Peyer's patch (tissue), 4 donors: ENCODE data around the gene HS3ST5.

ENCODE experiments used
- POLR2A ChIP-seq, 2 donors: fragments of 450-650 bp; IDR thresholded peaks; one replicate each; pipeline ENCODE4 v1.5.1; 2017; ENCODE audit warnings: antibody characterized with exemption in 2 of 2, mild to moderate bottlenecking in 2 of 2, moderate library complexity in 2 of 2
- TF ChIP-seq, protein P1 (sequence below), 6 experiments: fragments of 450-650 bp in 4 of 6; fragments of 200-600 bp in 2 of 6; sonication (generic) in 1 of 6; IDR thresholded peaks; one replicate each; pipeline ENCODE4 v1.5.1; 2017 to 2019; ENCODE audit warnings: antibody characterized with exemption in 6 of 6, mild to moderate bottlenecking in 3 of 6, moderate library complexity in 1 of 6

DNA sequence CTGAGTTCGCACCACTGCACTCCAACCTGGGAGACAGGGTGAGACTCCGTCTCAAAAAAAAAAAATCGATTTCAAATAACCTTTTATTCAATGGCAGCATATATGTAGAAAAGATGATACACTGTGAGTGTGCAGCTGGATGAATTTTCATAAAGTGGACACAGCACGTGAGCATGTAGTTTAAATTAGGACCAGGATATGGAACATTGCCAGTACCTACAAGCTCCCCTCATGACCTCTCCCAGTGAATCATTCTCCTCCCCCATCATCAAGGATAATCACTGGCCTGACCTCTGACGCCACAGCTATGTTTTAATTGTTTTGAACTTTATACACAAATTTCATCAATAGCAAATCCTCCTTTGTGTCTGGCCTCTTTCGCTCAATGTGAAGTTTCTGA lies 318.1 kb downstream of the HS3ST5 start:
- TF ChIP-seq, protein P1, sequence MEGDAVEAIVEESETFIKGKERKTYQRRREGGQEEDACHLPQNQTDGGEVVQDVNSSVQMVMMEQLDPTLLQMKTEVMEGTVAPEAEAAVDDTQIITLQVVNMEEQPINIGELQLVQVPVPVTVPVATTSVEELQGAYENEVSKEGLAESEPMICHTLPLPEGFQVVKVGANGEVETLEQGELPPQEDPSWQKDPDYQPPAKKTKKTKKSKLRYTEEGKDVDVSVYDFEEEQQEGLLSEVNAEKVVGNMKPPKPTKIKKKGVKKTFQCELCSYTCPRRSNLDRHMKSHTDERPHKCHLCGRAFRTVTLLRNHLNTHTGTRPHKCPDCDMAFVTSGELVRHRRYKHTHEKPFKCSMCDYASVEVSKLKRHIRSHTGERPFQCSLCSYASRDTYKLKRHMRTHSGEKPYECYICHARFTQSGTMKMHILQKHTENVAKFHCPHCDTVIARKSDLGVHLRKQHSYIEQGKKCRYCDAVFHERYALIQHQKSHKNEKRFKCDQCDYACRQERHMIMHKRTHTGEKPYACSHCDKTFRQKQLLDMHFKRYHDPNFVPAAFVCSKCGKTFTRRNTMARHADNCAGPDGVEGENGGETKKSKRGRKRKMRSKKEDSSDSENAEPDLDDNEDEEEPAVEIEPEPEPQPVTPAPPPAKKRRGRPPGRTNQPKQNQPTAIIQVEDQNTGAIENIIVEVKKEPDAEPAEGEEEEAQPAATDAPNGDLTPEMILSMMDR (IDR thresholded peaks at IDR 0.05), result no peak
- TF ChIP-seq POLR2A (IDR thresholded peaks at IDR 0.05), result no peak
